ENCODE measurements around the gene KLRD1.
"Not testable (repeated sequence)": the region's sequence is repeated elsewhere in the genome, so short reads cannot be mapped to it uniquely, and the experiment has no call there.

The KLRD1 gene

GRCh38 chr12:10307630-10308029 lies at the start of gene KLRD1:
Gene KLRD1 (plus strand): TSS chr12:10307870. CDS start chr12:10308078, 208 bp downstream.
- DNase-seq, result no peak

- DNase-seq, result no peak
Measured at GRCh38 chr12:10260927-10261326, 46.7 kb upstream of the KLRD1 start.

GRCh38 chr12:10268037-10268436 lies 39.6 kb upstream of the KLRD1 start:
- no peak for DNase-seq

- no peak for DNase-seq
Measured at GRCh38 chr12:10272467-10272866, 35.2 kb upstream of the KLRD1 start.

- DNase-seq, result no peak
Measured at GRCh38 chr12:10276774-10277173, 30.9 kb upstream of the KLRD1 start.

GRCh38 chr12:10278104-10278503 lies 29.6 kb upstream of the KLRD1 start:
- no peak for DNase-seq

- no peak for DNase-seq
Measured at GRCh38 chr12:10279937-10280336, 27.7 kb upstream of the KLRD1 start.

GRCh38 chr12:10283027-10283426 lies 24.6 kb upstream of the KLRD1 start:
- no peak for DNase-seq

GRCh38 chr12:10285919-10286318 lies 21.8 kb upstream of the KLRD1 start:
- no peak for DNase-seq

GRCh38 chr12:10289005-10289754 lies 18.5 kb upstream of the KLRD1 start:
- DNase-seq, result no peak

GRCh38 chr12:10291030-10291429 lies 16.6 kb upstream of the KLRD1 start:
- DNase-seq, result no peak

GRCh38 chr12:10293151-10293550 lies 14.5 kb upstream of the KLRD1 start:
- DNase-seq, result no peak

GRCh38 chr12:10293570-10294227 lies 14.0 kb upstream of the KLRD1 start:
- DNase-seq, result no peak

- DNase-seq, result no peak
Measured at GRCh38 chr12:10301103-10301502, 6.6 kb upstream of the KLRD1 start.

GRCh38 chr12:10304161-10304574 lies 3.5 kb upstream of the KLRD1 start:
- no peak for DNase-seq

GRCh38 chr12:10305411-10305810 lies 2.3 kb upstream of the KLRD1 start:
- DNase-seq, result no peak

- no peak for DNase-seq
Measured at GRCh38 chr12:10310926-10311720, 3.5 kb downstream of the KLRD1 start.

- DNase-seq, result no peak
Measured at GRCh38 chr12:10319388-10319787, 11.7 kb downstream of the KLRD1 start.

- no peak for DNase-seq
Measured at GRCh38 chr12:10320643-10321042, 13.0 kb downstream of the KLRD1 start.

- not testable (repeated sequence) for DNase-seq
Measured at GRCh38 chr12:10328691-10329090, 21.0 kb downstream of the KLRD1 start.

GRCh38 chr12:10331642-10332239 lies 24.1 kb downstream of the KLRD1 start:
- DNase-seq, result no peak

- DNase-seq, result not testable (repeated sequence)
Measured at GRCh38 chr12:10336196-10336595, 28.5 kb downstream of the KLRD1 start.

- not testable (repeated sequence) for DNase-seq
Measured at GRCh38 chr12:10338470-10338869, 30.8 kb downstream of the KLRD1 start.

Measured in activated effector memory CD4-positive, alpha-beta T cell treated with Interleukin-2 at 50 U/mL for 16 hours (primary cell).